Measurements from ENCODE around the gene B4GALNT2. TPM values are rescaled to one million over a fixed set of nuclear protein-coding genes. Genes with fewer than 3 reads are reported as not detected.

Gene B4GALNT2
- total RNA-seq: 0.18 and 3.6 TPM in 2 replicates

GRCh38 chr17:49132699-49133364 lies at the start of gene B4GALNT2:
TSS of gene B4GALNT2 (plus strand) at chr17:49132769. CDS start at chr17:49132793, 24 bp downstream.

GRCh38 chr17:49210158-49211029 lies 77.8 kb downstream of the B4GALNT2 start, which contains the start of the genes ABI3 and GNGT2:
TSS of gene ABI3 (plus strand) at chr17:49210707. CDS start at chr17:49210725, 18 bp downstream.
TSS of gene GNGT2 (minus strand) at chr17:49210574. CDS start at chr17:49207422, 3,152 bp downstream.

Other genes with a start within 250 kb of the B4GALNT2 start
- 30.4 and 30.5 TPM in 2 replicates for gene ATP5MC1, start 240.0 kb upstream of the B4GALNT2 start, total RNA-seq
- gene UBE2Z, start 224.4 kb upstream of the B4GALNT2 start, total RNA-seq: 46.1 and 55.7 TPM in 2 replicates
- gene SNF8, start 187.9 kb upstream of the B4GALNT2 start, total RNA-seq: 136 and 137 TPM in 2 replicates
- gene GIP, start 164.2 kb upstream of the B4GALNT2 start, total RNA-seq: not detected in 2 replicates
- gene IGF2BP1, start 135.4 kb upstream of the B4GALNT2 start, total RNA-seq: 0.14 and 1.1 TPM in 2 replicates
- gene GNGT2, start 77.8 kb downstream of the B4GALNT2 start, total RNA-seq: 0.28 TPM in 1 of 2 replicates, not detected in the other
- 0.09 and 0.14 TPM in 2 replicates for gene ABI3, start 77.9 kb downstream of the B4GALNT2 start, total RNA-seq
- 0.46 and 0.71 TPM in 2 replicates for gene PHOSPHO1, start 98.0 kb downstream of the B4GALNT2 start, total RNA-seq
- gene ZNF652, start 229.5 kb downstream of the B4GALNT2 start, total RNA-seq: 7.3 and 9.1 TPM in 2 replicates

Measured in smooth muscle cell of bladder (primary cell).